Activated B cell treated with CpG ODN at 0.5 μM for 24 hours (primary cell): ENCODE results near the gene RBM48. TPM values are rescaled to one million over a fixed set of nuclear protein-coding genes. Genes with fewer than 3 reads are reported as not detected.

Experiments used
- ATAC-seq: fragments of 200-7000 bp; cut with Tn5 transposase; one replicate; pipeline ENCODE4 v1.10.0; 2021; ENCODE audit warnings: low read depth, mild to moderate bottlenecking, moderate library complexity
- CTCF ChIA-PET: fragments of 350-600 bp; sonication (Branson Sonifier 250); formaldehyde crosslinking; loops from one replicate; lab custom pipeline; 2021; ENCODE audit warnings: antibody characterized with exemption; lab: Charles Lee
- POLR2A ChIA-PET: fragments of 350-600 bp; sonication (Branson Sonifier 250); formaldehyde crosslinking; loops from one replicate; lab custom pipeline; 2021; ENCODE audit warnings: antibody characterized with exemption; lab: Charles Lee
- DNase-seq: peaks from one replicate; pipeline ENCODE4 v3.0.0; 2022
- H3K27ac Mint-ChIP-seq: one replicate; pipeline ENCODE4 v1.8.0; 2020; ENCODE audit warnings: mixed read lengths
- H3K27me3 Mint-ChIP-seq: one replicate; pipeline ENCODE4 v1.8.0; 2021; ENCODE audit warnings: mixed read lengths
- H3K36me3 Mint-ChIP-seq: one replicate; pipeline ENCODE4 v1.8.0; 2021; ENCODE audit warnings: low read depth, mixed read lengths
- H3K4me1 Mint-ChIP-seq: one replicate; pipeline ENCODE4 v1.8.0; 2021; ENCODE audit warnings: mixed read lengths
- H3K4me3 Mint-ChIP-seq: one replicate; pipeline ENCODE4 v1.8.0; 2020; ENCODE audit warnings: mild to moderate bottlenecking, mixed read lengths
- H3K9me3 Mint-ChIP-seq: one replicate; pipeline ENCODE4 v1.8.0; 2020; ENCODE audit warnings: mixed read lengths
- CTCF ChIP-seq: fragments of 200-600 bp; IDR thresholded peaks from one replicate; pipeline ENCODE4 v1.8.0; 2022; ENCODE audit warnings: antibody characterized with exemption, mild to moderate bottlenecking
- intact Hi-C: fragments of 100-400 bp; cut with micrococcal nuclease; formaldehyde crosslinking; loops from one replicate; pipeline ENCODE4 v1.15.1; 2024
- total RNA-seq: library from RNA; stranded (reverse); gene quantifications from 2 replicates; pipeline ENCODE4 v1.2.3, GENCODE V29; 2022

Gene RBM48
- total RNA-seq, 1 donor from 2014 or later, result 24.3 TPM

- DNase-seq (no peak), ATAC-seq (no peak)
- ChIA-PET CTCF (no interaction called here), POLR2A (no interaction called here)
- Mint-ChIP-seq H3K4me1 (no peaks in the 10 kb centered on the region), H3K36me3 (no peaks in the 10 kb centered on the region), H3K4me3 (no peak overlapping the region), H3K27me3 (peaks cover 4% of the 10 kb centered on the region), H3K9me3 (no peaks in the 10 kb centered on the region), H3K27ac (no peak overlapping the region)
- no peak for TF ChIP-seq CTCF
- intact Hi-C loops, result no loop called here
Observed at GRCh38 chr7:92546856-92547497, 18.4 kb downstream of the RBM48 start.

- no peak for TF ChIP-seq CTCF
- intact Hi-C loops, result no loop called here
- ChIA-PET CTCF (no interaction called here), POLR2A (no interaction called here)
- Mint-ChIP-seq H3K36me3 (no peaks in the 10 kb centered on the region), H3K9me3 (no peaks in the 10 kb centered on the region), H3K27ac (no peak overlapping the region), H3K4me1 (no peaks in the 10 kb centered on the region), H3K4me3 (no peak overlapping the region), H3K27me3 (peaks cover 4% of the 10 kb centered on the region)
- ATAC-seq (no peak), DNase-seq (no peak)
Observed at GRCh38 chr7:92547579-92547978, 19.0 kb downstream of the RBM48 start.

GRCh38 chr7:92550194-92550593 lies 21.6 kb downstream of the RBM48 start:
- no peak for TF ChIP-seq CTCF
- CTCF ChIA-PET, result no interaction called here

GRCh38 chr7:92557249-92557648 lies 28.7 kb downstream of the RBM48 start:
- no peak overlapping the region for H3K4me3 Mint-ChIP-seq
- no peak for DNase-seq
- TF ChIP-seq CTCF, result no peak
- no peaks in the 10 kb centered on the region for H3K27me3 Mint-ChIP-seq
- no peaks in the 10 kb centered on the region for H3K9me3 Mint-ChIP-seq
- ATAC-seq, result no peak
- no peaks in the 10 kb centered on the region for H3K4me1 Mint-ChIP-seq
- peaks cover 24% of the 10 kb centered on the region for H3K36me3 Mint-ChIP-seq
- POLR2A ChIA-PET, result no interaction called here
- CTCF ChIA-PET, result no interaction called here
- no peak overlapping the region for H3K27ac Mint-ChIP-seq
- intact Hi-C loops, result no loop called here

More at GRCh38 chr7:92550194-92550593, 21.6 kb downstream of the RBM48 start:
- POLR2A ChIA-PET, result no interaction called here
- Mint-ChIP-seq H3K4me3 (no peak overlapping the region), H3K4me1 (no peaks in the 10 kb centered on the region), H3K27ac (no peak overlapping the region), H3K9me3 (no peaks in the 10 kb centered on the region), H3K36me3 (no peaks in the 10 kb centered on the region), H3K27me3 (peaks cover 4% of the 10 kb centered on the region)
- intact Hi-C loops, result no loop called here
- DNase-seq, result no peak
- ATAC-seq, result no peak

GRCh38 chr7:92557808-92558362 lies 29.3 kb downstream of the RBM48 start:
- H3K27me3 Mint-ChIP-seq, result no peaks in the 10 kb centered on the region
- H3K4me3 Mint-ChIP-seq, result no peak overlapping the region
- DNase-seq (no peak), ATAC-seq (no peak)
- H3K27ac Mint-ChIP-seq, result no peak overlapping the region
- no peaks in the 10 kb centered on the region for H3K4me1 Mint-ChIP-seq
- intact Hi-C loops, result no loop called here
- no peaks in the 10 kb centered on the region for H3K9me3 Mint-ChIP-seq
- ChIA-PET CTCF (no interaction called here), POLR2A (no interaction called here)
- H3K36me3 Mint-ChIP-seq, result peaks cover 28% of the 10 kb centered on the region
- no peak for TF ChIP-seq CTCF
